Neural progenitor cell (in vitro differentiated cells): ENCODE measurements around the gene STPG1.

Experiments
- EZH2 ChIP-seq: fragments of 200-600 bp; sonication (generic); IDR thresholded peaks from 2 replicates; pipeline ENCODE4 v1.6.1; 2017; ENCODE audit warnings: antibody characterized with exemption, mild to moderate bottlenecking, moderate library complexity
- TF ChIP-seq, protein P1 (sequence below): fragments of 200-600 bp; sonication (generic); IDR thresholded peaks from 2 replicates; pipeline ENCODE4 v1.5.1; 2017; ENCODE audit warnings: antibody characterized with exemption, mild to moderate bottlenecking

DNA sequence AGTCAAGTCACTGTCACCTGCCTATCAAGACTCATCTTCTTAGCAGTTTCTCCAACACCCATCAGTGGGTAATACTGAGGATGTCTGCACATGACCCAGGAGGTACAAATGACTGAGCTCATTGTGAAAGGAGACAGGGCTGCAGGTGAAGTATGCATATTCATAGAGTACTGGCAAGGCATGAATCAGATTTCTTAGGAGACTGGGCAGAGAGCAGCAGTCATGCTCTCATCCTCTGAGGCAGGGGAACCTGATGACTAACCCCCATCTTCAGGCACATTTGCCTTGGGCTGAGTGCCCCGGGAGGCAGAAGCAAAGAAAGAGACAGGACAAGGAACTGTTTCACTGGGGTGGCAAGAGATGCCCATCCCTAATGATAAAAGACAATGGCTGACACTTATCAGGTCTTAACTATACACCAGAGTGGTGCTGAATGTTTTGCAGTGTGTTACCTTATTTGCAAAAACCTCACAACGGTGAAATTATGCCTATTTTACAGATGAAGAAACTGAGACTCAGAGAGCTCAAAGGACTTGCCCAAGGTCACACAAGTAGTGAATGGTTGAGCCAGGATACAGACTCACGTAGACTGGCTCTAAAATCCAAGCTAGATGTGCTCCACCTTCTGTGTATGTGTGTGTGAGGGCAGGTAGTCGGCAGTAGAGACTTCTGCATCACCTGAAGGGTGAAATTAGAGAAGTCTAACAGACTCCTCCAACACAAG is 103.7 kb downstream of the STPG1 start:
- TF ChIP-seq, protein P1, sequence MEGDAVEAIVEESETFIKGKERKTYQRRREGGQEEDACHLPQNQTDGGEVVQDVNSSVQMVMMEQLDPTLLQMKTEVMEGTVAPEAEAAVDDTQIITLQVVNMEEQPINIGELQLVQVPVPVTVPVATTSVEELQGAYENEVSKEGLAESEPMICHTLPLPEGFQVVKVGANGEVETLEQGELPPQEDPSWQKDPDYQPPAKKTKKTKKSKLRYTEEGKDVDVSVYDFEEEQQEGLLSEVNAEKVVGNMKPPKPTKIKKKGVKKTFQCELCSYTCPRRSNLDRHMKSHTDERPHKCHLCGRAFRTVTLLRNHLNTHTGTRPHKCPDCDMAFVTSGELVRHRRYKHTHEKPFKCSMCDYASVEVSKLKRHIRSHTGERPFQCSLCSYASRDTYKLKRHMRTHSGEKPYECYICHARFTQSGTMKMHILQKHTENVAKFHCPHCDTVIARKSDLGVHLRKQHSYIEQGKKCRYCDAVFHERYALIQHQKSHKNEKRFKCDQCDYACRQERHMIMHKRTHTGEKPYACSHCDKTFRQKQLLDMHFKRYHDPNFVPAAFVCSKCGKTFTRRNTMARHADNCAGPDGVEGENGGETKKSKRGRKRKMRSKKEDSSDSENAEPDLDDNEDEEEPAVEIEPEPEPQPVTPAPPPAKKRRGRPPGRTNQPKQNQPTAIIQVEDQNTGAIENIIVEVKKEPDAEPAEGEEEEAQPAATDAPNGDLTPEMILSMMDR = no peak
- no peak for TF ChIP-seq EZH2
